Measurements from ENCODE around the gene CETP.

DNA sequence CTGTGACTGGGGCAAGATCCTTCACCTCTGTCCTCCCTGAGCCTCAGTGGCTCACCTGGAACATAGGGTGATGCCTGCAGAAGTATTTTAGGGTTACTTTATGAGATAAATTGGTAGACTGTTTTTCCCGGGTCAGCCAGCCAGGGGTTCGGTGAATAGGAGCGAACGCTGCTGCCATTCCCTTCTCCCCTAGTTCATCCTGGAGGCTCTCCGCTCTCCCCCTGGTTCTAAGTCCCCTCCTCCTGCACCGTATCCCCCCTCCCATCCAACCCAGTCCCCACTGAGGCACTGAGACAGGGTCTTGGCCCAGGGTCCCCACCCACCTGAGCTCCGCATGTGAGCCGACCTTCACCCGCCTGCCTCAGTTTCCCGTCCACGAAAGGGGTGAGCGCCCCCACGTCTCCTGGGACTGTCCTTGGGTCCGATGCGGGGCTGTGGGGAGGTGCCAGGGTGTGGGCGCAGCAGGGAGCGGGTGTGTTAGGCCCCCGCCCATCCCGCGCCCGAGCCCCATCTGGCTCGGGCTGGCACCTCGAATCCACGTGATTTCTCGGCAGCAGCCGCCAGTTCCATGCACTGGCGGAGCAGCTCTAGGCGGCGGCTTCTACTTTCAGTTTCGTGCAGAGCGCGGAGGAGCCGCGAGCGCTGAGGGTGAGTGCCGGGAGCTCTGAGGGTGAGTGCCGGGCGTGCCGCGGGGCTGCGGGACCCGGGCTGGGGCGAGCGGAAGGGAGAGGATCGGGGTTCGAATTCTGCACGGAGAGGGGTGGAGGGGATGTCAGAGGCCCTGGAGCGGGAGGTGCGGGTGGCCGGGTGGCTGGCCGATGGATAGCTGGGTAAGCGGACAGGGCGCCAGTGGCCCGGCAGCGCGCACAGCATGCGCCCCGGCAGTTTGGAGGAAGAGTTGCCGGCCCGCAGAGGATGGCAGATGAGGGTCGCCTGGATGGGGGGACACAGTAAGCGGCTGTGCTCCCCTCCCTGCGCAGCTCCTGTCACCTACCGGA, 27.5 kb downstream of the CETP start, which contains the start of gene NLRC5:
- TF ChIP-seq EP300 (IDR thresholded peaks at IDR 0.05): peak; percentile 19
- TF ChIP-seq, protein P1, sequence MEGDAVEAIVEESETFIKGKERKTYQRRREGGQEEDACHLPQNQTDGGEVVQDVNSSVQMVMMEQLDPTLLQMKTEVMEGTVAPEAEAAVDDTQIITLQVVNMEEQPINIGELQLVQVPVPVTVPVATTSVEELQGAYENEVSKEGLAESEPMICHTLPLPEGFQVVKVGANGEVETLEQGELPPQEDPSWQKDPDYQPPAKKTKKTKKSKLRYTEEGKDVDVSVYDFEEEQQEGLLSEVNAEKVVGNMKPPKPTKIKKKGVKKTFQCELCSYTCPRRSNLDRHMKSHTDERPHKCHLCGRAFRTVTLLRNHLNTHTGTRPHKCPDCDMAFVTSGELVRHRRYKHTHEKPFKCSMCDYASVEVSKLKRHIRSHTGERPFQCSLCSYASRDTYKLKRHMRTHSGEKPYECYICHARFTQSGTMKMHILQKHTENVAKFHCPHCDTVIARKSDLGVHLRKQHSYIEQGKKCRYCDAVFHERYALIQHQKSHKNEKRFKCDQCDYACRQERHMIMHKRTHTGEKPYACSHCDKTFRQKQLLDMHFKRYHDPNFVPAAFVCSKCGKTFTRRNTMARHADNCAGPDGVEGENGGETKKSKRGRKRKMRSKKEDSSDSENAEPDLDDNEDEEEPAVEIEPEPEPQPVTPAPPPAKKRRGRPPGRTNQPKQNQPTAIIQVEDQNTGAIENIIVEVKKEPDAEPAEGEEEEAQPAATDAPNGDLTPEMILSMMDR (IDR thresholded peaks at IDR 0.05): no peak
- TF ChIP-seq POLR2A (IDR thresholded peaks at IDR 0.05): peak; percentile 54
